ENCODE data around the gene FBXO48.

DNA sequence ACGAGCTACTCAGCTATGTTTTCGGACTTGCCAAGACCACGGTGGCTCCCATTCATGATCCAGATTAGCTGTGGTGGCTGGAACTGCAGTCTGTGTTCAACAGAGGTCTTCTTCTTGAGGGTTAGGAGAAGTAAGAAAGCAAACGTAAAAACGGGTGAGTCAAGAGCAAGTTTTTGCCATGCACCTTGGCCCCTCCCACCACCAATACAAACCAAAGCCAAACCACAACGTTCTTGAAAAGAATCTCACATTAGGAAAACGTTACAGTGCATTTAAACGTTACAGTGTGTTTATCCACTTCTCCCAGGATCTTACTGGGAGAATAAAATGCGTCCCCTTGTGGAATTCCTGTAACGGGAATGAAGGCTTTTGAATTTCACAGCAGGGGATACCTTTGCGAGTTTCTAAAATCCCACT is 725 bp downstream of the FBXO48 start:
- TF ChIP-seq CTCF (IDR thresholded peaks at IDR 0.05) (peak in 1 of 5 experiments; percentile 3), POLR2A (IDR thresholded peaks at IDR 0.05) (no peak), EP300 (IDR thresholded peaks at IDR 0.05; ENCODE audit: low read depth) (no peak)
